ENCODE results near the gene SLC10A3.

The SLC10A3 gene

DNA sequence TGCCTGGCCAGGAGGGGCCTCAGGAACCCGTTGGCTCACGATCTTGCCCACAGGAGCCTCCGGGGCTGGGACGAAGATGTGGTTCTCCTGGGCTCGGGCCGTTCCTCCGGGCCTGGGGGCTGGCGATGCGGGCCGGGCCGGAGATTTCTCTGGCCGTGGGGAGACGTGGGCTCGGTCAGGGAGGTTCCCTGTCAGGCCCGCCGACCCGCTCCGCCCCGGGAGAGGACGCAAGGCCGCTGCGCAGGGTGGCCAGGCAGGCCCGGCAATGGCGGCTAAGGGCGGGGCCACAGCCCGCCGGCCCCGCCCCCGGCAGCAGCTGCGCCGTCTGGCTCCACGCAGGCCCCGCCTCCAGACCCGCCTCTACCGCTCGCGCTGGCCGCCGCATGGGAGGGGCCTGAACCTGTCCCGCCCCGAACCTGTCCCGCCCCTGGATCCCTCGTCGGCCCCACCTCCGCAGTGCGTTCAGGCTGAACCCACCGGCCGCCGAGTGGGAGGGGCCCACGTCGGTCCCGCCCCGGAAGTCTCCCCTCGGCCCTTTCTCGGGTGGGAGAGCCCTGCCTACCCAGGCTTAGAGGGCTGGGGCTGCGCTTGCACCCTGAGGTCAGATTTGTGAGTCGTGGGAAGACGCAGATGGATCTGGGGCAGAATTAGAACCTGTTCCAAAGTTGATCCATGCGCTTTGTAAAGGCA is 25.7 kb upstream of the SLC10A3 start, which contains the start of gene FAM3A:
TSS of gene FAM3A (minus strand) at position 267 of the 690 bp plus-strand sequence. CDS start 460 bp downstream, outside the sequence.
- TF ChIP-seq, protein P1, sequence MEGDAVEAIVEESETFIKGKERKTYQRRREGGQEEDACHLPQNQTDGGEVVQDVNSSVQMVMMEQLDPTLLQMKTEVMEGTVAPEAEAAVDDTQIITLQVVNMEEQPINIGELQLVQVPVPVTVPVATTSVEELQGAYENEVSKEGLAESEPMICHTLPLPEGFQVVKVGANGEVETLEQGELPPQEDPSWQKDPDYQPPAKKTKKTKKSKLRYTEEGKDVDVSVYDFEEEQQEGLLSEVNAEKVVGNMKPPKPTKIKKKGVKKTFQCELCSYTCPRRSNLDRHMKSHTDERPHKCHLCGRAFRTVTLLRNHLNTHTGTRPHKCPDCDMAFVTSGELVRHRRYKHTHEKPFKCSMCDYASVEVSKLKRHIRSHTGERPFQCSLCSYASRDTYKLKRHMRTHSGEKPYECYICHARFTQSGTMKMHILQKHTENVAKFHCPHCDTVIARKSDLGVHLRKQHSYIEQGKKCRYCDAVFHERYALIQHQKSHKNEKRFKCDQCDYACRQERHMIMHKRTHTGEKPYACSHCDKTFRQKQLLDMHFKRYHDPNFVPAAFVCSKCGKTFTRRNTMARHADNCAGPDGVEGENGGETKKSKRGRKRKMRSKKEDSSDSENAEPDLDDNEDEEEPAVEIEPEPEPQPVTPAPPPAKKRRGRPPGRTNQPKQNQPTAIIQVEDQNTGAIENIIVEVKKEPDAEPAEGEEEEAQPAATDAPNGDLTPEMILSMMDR (IDR thresholded peaks at IDR 0.05; ENCODE audit: low read depth, low read length): no peak
- peak; percentile 80 for DNase-seq (ENCODE audit: extremely low read depth, low read depth)

DNA sequence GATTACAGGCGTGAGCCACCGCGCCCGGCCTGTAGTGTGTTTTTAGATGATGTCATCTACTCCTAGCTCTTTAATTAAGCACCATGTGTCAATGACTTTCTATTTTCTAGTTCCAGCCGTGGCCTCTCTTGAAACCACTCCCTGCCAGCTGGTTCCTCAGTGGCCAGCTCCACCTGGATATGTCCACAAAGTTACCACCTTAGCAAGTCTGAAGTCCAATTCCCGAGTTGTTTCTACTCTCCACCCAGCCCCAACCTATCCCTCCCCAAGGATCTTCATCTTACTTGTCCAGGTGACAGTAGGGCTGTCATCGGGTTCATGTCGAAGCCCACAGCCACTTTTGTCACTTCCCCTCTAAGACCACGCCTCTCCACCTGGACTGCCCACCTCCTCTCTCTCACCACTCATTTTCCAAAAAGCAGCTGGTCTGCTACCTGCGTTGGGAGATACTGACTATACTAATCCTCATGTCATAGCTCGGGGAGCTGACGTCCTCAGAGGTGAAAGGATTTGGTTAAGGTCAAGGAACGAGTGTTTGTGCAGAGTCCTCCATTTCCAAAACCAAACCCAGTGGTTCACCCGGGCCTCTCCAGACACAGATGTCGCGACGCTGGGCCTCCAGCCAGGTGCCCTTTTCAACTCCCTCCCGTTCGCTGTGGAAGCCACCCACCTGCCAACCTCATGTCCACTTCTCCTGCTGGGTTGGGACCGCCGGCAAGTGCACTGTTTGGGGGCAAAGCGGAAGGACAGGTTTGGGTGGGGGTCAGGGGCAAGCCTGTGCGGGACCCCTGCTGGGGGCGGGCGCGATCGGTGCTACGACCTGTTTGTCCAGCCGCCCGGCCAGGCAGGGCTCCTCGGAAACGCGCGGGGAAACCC is 24.9 kb upstream of the SLC10A3 start:
- no peak for DNase-seq (ENCODE audit: extremely low read depth, low read depth)
- TF ChIP-seq, protein P1 (IDR thresholded peaks at IDR 0.05; ENCODE audit: low read depth, low read length): no peak

DNA sequence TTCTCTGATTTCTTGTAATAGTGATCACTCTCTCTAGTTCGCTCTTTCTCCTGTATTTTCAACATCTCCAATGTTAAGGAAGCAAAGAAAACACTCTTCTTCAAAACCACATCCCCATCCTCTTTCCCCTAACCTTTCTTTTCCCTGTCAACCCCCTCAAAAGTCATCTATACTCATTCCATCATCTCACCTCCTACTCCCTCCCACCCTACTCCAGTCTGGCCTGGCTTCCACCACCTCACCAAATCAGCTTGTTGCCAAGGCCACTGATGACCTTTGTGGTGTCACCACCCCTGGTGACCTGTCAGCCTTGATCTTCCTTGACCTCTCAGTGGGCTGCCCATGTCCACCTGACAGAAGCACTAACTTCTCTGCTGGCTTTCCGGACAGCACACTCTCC is 23.3 kb upstream of the SLC10A3 start:
- TF ChIP-seq, protein P1 (IDR thresholded peaks at IDR 0.05; ENCODE audit: low read depth, low read length): no peak
- no peak for DNase-seq (ENCODE audit: extremely low read depth, low read depth)

DNA sequence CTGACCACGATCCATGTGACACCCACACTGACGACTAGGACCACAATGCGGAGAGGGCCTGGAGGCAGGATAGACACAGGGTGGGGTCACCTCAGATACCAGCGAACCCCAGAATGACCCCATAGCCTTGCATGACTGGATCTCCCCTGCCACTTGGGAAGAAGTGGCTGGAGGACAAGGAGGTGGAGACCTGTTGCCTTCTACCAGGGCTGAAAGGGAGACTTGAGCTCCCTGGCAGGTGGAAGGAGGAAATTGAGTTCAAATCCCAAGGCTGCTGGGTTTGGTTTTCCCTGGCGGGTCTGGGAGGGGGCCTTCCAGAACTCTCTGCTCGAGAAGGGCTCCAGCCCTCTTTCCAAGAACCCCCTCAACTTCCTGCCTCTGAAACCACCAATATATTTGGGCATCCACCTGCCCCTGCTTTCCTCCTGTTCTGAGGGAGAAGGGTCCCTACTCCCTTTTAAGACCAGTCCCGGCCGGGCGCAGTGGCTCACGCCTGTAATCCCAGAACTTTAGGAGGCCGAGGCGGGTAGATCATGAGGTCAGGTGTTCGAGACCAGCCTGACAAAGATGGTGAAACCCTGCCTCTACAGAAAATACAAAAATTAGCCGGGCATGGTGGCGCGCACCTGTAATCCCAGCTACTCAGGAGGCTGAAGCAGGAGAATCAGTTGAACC is 22.6 kb upstream of the SLC10A3 start:
- DNase-seq (ENCODE audit: extremely low read depth, low read depth): no peak
- TF ChIP-seq, protein P1 (IDR thresholded peaks at IDR 0.05; ENCODE audit: low read depth, low read length): no peak

DNA sequence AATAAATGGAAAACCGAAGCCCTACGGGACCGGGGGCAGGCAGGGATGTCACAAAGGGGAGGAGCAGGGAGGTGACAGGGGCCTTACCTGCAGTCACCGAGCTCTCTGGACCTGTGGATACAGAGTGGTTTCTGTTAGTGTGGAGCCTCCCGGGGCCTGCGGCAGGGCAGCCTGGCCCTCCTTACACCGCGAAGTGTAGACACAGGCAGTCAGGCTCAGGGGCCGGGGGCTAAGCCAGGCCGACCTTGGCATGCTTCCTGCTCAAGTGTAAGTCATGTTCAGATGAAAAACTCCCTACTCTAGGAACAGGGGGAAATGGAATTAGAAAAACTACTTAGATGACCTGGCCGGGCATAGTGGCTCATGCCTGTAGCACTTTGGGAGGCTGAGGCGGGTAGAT is 21.3 kb upstream of the SLC10A3 start:
- no peak for DNase-seq (ENCODE audit: extremely low read depth, low read depth)
- TF ChIP-seq, protein P1 (IDR thresholded peaks at IDR 0.05; ENCODE audit: low read depth, low read length): no peak

DNA sequence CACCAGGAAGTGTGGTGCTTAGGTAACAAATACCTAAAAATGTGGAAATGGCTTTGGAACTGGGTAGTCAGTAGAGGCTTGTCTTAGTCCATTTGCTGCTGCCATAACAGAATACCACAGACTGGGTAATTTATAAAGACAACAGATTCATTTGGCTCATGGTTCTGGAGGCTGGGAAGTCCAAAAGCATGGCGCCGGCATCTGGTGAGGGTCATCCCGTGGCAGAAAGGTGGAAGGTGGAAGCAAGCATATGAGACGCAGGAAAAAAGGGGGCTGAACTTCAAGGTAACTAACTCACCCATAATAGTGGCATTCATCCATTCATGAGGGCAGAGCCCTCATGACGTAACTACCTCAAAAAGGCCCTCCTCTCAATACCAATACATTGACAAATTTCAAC is 19.0 kb upstream of the SLC10A3 start:
- TF ChIP-seq, protein P1 (IDR thresholded peaks at IDR 0.05; ENCODE audit: low read depth, low read length): no peak
- no peak for DNase-seq (ENCODE audit: extremely low read depth, low read depth)
